ENCODE measurements around the gene ISM2.

DNA sequence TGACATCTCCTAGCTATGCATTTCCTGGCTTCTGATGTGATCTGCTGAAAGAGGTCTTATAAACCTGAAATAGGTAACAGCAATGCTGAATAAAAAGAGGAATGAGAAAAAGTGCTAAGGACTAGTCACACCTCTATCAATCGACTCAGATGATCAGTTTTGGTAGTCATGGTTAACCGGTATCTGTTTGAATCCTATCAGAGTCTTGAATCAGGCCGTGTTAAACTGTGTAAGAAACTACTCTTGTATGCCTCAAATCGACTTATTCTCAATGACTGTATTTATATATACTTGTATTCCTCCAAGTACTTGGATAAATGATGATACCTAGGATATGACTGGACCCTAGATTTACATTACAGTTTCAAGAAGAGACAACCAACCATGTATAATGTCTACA, 10.8 kb upstream of the ISM2 start:
- TF ChIP-seq, protein P1, sequence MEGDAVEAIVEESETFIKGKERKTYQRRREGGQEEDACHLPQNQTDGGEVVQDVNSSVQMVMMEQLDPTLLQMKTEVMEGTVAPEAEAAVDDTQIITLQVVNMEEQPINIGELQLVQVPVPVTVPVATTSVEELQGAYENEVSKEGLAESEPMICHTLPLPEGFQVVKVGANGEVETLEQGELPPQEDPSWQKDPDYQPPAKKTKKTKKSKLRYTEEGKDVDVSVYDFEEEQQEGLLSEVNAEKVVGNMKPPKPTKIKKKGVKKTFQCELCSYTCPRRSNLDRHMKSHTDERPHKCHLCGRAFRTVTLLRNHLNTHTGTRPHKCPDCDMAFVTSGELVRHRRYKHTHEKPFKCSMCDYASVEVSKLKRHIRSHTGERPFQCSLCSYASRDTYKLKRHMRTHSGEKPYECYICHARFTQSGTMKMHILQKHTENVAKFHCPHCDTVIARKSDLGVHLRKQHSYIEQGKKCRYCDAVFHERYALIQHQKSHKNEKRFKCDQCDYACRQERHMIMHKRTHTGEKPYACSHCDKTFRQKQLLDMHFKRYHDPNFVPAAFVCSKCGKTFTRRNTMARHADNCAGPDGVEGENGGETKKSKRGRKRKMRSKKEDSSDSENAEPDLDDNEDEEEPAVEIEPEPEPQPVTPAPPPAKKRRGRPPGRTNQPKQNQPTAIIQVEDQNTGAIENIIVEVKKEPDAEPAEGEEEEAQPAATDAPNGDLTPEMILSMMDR (IDR thresholded peaks at IDR 0.05; ENCODE audit: insufficient read depth, low read length), result no peak
- no peak for TF ChIP-seq POLR2AphosphoS5 (IDR thresholded peaks at IDR 0.05; ENCODE audit: low read depth)

Measured in HL-60 (cell line).